Cardiac fibroblast (primary cell): ENCODE data around the gene TMUB2.

ENCODE experiments used
- DNase-seq, 2 donors: peaks; one replicate each; pipeline versions ENCODE4 v3.0.0 to v3.0.0-alpha.2; 2010; ENCODE audit warnings: low read depth in 2 of 2
- H3K4me3 ChIP-seq, 2 donors: replicated peaks in 1 of 2; 1 replicate in 1 of 2; 2 replicates in 1 of 2; pipeline ENCODE4 v1.5.1; 2011; ENCODE audit warnings: low read depth in 2 of 2, low read length in 2 of 2, mild to moderate bottlenecking in 2 of 2, moderate library complexity in 1 of 2
- CTCF ChIP-seq: IDR thresholded peaks from one replicate; pipeline ENCODE4 v1.5.1; 2011; ENCODE audit warnings: low read depth, mild to moderate bottlenecking, low read length, inconsistent platforms

Gene TMUB2

DNA sequence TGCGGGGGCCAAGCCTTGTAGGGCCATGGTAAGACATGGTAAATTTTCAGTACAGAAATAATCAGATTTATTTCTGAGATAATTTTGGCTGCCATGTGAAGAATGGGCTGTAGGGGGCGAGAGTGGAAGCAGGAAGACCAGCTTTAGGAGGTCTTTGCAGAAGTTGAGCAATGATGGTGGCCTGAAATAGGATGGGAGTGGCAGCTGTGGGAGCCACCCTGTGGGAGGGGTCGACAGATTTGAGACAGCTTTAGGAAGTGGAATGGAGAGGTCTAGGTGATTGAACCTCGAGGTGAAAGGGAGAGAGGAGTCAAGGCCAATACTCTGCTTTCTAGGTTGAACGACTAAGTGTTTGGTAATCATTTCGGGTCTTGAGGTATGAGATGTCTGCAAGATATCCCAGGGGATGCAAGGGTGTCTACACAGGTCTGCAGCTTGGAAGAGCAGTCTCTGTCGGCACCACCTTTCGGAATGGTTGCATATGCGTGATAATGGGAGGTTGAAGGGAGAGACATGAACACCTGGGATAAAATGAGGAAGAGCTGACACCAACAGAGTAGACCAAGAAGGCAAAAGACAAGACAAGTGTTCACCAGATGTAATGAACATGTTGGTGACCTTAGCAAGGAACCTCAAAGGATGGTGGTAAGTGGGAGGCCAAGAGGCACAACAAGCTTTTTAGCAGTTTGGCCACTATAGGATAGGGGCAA, 17.1 kb downstream of the TMUB2 start:
- H3K4me3 ChIP-seq: no peak overlapping the region
- peak; percentile 71 to 74 for DNase-seq

GRCh38 chr17:44204441-44204882, 17.7 kb downstream of the TMUB2 start:
- peak; percentile 60 to 63 for DNase-seq
- H3K4me3 ChIP-seq: no peak overlapping the region
- no peak for TF ChIP-seq CTCF

More for the DNA sequence above, 17.1 kb downstream of the TMUB2 start:
- TF ChIP-seq CTCF: peak; percentile 86

DNA sequence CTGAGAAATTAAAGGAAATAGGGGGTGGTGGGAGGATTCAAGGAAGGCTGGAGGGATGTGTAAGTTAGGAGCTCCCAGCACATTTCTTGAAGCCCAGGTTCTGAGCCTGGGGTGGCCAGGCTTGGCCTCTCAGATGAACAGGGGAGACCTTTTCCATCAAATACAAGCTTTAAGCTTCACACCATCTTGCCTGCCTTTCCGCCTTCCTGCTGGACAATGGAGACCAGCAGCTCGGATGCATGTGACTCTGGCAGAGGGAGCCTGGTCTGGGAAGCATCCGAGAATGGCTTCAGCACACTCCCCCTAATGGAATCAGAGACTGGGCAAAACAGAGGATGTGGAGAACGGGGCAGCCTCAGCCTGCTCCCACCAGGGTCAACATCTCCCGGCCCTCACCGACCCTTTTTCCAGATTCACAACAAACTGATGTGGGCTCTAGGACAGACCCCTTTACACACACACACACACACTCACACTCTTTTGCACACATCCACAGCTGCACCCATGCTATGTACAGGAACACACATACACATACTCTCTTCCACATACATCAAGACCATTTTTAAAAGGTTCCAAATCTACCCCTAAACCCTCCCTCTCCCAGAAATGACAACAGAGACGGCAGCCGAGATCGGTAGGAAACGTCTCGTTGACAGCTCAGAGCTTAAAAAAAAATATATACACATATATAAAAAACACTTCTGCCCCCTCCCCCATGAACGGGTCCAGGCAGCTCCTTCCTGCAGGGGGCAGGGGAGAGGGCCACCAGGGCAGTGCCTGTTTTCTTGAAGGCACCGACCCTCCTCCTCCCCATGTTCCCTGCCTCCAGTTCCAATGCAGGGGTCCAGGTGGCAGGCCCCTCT, 19.4 kb downstream of the TMUB2 start:
- no peak overlapping the region for H3K4me3 ChIP-seq
- DNase-seq: no peak
- TF ChIP-seq CTCF: peak; percentile 23

DNA sequence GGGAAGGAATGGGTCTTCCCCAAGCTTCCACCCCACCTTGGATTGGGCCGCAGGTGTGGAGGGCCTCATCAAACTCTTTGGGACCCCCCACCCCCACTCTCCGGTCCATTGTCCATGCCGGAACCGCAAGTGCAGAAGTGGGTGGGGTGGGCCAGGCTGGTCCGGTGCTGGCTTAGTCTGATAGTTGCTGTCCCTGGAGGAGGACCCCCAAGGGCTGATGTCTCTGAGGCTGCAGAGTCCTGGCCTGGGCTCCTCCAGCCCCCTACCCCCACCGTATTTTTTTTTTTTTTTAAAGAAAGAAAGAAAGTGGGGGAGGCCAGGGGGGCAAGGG, 20.0 kb downstream of the TMUB2 start:
- DNase-seq: no peak
- TF ChIP-seq CTCF: no peak
- no peak overlapping the region for H3K4me3 ChIP-seq

DNA sequence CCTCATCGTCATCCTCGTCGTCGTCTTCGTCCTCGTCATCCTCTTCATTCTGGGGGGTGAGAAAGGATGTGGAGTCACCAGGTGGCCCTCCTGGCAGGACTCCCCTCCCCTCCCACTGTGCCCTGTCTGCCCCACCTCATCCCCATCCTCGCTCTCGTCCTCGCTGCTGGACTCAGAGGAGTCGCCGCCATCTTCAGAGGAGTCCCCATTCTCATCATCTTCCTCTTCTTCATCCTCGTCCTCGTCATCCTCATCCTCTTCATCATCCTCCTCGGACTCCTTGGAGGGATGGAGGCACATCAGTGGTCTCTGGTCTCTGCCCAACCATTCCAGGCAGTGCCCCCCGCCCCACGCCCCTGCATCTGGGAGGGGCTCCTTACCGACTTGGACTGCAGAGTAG, 20.5 kb downstream of the TMUB2 start:
- DNase-seq: no peak
- no peak for TF ChIP-seq CTCF
- H3K4me3 ChIP-seq: no peak overlapping the region

GRCh38 chr17:44207743-44208142, 21.0 kb downstream of the TMUB2 start:
- TF ChIP-seq CTCF: no peak
- H3K4me3 ChIP-seq: no peak overlapping the region
- DNase-seq: no peak
